SK-N-SH (cell line): ENCODE measurements around the gene UTP25.

Experiments
- EP300 ChIP-seq, 2 experiments: IDR thresholded peaks; 2 replicates each; pipeline versions ENCODE4 v1.4.0 to v1.6.1; 2012; ENCODE audit warnings: borderline replicate concordance in 1 of 2, low read depth in 1 of 2, low read length in 1 of 2
- POLR2AphosphoS5 ChIP-seq: IDR thresholded peaks from 2 replicates; pipeline ENCODE4 v1.6.1; 2012; ENCODE audit warnings: low read depth, low read length
- SIN3A ChIP-seq: IDR thresholded peaks from 2 replicates; pipeline ENCODE4 v1.6.1; 2012; ENCODE audit warnings: low read depth, mild to moderate bottlenecking, low read length, moderate library complexity, borderline replicate concordance
- TF ChIP-seq, protein P1 (sequence below): fragments of 200-600 bp; sonication (generic); IDR thresholded peaks from 2 replicates; pipeline ENCODE4 v1.6.1; 2017; ENCODE audit warnings: antibody characterized with exemption, mild to moderate bottlenecking, moderate library complexity
- TF ChIP-seq, protein P2 (sequence below): fragments of 150-350 bp; IDR thresholded peaks from 2 replicates; pipeline ENCODE4 v1.6.1; 2016; ENCODE audit warnings: mild to moderate bottlenecking, low read depth, low read length
- TF ChIP-seq, protein P3 (sequence below): IDR thresholded peaks from 2 replicates; pipeline ENCODE4 v1.6.1; 2012; ENCODE audit warnings: mild to moderate bottlenecking, low read depth, low read length, moderate library complexity

DNA sequence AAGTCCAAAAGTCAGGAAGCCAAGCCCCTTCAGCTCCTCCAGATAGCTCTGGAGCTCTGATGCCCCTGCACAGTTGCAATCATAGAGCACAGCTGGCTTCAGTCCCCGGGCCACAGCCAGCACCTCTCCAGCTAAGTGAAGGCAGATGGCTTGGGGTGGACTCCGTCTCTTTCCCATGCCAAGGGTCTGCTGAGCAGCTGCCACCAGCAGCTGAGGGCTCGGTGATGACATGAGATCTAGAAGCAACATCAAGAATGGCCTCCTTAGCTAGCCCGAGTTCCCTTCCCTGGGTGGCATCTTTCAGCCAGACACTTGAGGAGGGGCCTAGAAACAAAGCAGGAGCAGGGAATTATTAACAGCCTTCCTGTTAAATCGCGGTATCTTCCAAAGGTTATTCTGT is 44.4 kb upstream of the UTP25 start:
- TF ChIP-seq, protein P1, sequence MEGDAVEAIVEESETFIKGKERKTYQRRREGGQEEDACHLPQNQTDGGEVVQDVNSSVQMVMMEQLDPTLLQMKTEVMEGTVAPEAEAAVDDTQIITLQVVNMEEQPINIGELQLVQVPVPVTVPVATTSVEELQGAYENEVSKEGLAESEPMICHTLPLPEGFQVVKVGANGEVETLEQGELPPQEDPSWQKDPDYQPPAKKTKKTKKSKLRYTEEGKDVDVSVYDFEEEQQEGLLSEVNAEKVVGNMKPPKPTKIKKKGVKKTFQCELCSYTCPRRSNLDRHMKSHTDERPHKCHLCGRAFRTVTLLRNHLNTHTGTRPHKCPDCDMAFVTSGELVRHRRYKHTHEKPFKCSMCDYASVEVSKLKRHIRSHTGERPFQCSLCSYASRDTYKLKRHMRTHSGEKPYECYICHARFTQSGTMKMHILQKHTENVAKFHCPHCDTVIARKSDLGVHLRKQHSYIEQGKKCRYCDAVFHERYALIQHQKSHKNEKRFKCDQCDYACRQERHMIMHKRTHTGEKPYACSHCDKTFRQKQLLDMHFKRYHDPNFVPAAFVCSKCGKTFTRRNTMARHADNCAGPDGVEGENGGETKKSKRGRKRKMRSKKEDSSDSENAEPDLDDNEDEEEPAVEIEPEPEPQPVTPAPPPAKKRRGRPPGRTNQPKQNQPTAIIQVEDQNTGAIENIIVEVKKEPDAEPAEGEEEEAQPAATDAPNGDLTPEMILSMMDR: no peak
- TF ChIP-seq SIN3A (no peak), POLR2AphosphoS5 (no peak), EP300 (IDR thresholded peaks at IDR 0.05; ENCODE audit: borderline replicate concordance in 1 of 2, low read depth in 1 of 2, low read length in 1 of 2) (no peak)
- TF ChIP-seq, protein P2, sequence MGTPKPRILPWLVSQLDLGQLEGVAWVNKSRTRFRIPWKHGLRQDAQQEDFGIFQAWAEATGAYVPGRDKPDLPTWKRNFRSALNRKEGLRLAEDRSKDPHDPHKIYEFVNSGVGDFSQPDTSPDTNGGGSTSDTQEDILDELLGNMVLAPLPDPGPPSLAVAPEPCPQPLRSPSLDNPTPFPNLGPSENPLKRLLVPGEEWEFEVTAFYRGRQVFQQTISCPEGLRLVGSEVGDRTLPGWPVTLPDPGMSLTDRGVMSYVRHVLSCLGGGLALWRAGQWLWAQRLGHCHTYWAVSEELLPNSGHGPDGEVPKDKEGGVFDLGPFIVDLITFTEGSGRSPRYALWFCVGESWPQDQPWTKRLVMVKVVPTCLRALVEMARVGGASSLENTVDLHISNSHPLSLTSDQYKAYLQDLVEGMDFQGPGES: no peak
- TF ChIP-seq, protein P3, sequence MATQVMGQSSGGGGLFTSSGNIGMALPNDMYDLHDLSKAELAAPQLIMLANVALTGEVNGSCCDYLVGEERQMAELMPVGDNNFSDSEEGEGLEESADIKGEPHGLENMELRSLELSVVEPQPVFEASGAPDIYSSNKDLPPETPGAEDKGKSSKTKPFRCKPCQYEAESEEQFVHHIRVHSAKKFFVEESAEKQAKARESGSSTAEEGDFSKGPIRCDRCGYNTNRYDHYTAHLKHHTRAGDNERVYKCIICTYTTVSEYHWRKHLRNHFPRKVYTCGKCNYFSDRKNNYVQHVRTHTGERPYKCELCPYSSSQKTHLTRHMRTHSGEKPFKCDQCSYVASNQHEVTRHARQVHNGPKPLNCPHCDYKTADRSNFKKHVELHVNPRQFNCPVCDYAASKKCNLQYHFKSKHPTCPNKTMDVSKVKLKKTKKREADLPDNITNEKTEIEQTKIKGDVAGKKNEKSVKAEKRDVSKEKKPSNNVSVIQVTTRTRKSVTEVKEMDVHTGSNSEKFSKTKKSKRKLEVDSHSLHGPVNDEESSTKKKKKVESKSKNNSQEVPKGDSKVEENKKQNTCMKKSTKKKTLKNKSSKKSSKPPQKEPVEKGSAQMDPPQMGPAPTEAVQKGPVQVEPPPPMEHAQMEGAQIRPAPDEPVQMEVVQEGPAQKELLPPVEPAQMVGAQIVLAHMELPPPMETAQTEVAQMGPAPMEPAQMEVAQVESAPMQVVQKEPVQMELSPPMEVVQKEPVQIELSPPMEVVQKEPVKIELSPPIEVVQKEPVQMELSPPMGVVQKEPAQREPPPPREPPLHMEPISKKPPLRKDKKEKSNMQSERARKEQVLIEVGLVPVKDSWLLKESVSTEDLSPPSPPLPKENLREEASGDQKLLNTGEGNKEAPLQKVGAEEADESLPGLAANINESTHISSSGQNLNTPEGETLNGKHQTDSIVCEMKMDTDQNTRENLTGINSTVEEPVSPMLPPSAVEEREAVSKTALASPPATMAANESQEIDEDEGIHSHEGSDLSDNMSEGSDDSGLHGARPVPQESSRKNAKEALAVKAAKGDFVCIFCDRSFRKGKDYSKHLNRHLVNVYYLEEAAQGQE: no peak
